Osteocyte (in vitro differentiated cells): Measurements from ENCODE around the gene PAWR. TPM values are rescaled to one million over a fixed set of nuclear protein-coding genes. Genes with fewer than 3 reads are reported as not detected.
"Not testable (repeated sequence)": the region's sequence is repeated elsewhere in the genome, so short reads cannot be mapped to it uniquely, and the experiment has no call there.

ENCODE experiments used
- DNase-seq: peaks from one replicate; pipeline ENCODE4 v3.0.0; 2021; ENCODE audit warnings: mixed read lengths; ENCODE audit not compliant: unreplicated experiment; ENCODE audit errors: extremely low spot score
- H3K27ac Mint-ChIP-seq: one replicate; pipeline ENCODE4 v1.8.0; 2021; ENCODE audit warnings: mild to moderate bottlenecking, mixed read lengths; ENCODE audit not compliant: unreplicated experiment
- H3K27me3 Mint-ChIP-seq: one replicate; pipeline ENCODE4 v1.8.0; 2021; ENCODE audit warnings: mixed read lengths; ENCODE audit not compliant: unreplicated experiment
- H3K36me3 Mint-ChIP-seq: one replicate; pipeline ENCODE4 v1.8.0; 2021; ENCODE audit warnings: mixed read lengths; ENCODE audit not compliant: unreplicated experiment
- H3K4me1 Mint-ChIP-seq: one replicate; pipeline ENCODE4 v1.8.0; 2021; ENCODE audit warnings: mixed read lengths; ENCODE audit not compliant: unreplicated experiment
- H3K4me3 Mint-ChIP-seq: one replicate; pipeline ENCODE4 v1.8.0; 2021; ENCODE audit warnings: mild to moderate bottlenecking, moderate library complexity, mixed read lengths; ENCODE audit not compliant: unreplicated experiment
- H3K9me3 Mint-ChIP-seq: one replicate; pipeline ENCODE4 v1.8.0; 2021; ENCODE audit warnings: mixed read lengths; ENCODE audit not compliant: unreplicated experiment
- CTCF ChIP-seq: fragments of 200-600 bp; sonication (generic); IDR thresholded peaks from 2 replicates; pipeline ENCODE4 v1.5.0; 2021; ENCODE audit warnings: antibody characterized with exemption, mild to moderate bottlenecking, moderate library complexity
- total RNA-seq: library from RNA; stranded (reverse); gene quantifications from 2 replicates; pipeline ENCODE4 v1.2.1, GENCODE V29; 2021

PAWR gene
- total RNA-seq, 1 donor from 2014 or later: 213 TPM

GRCh38 chr12:79650440-79650839 lies 40.3 kb downstream of the PAWR start:
- Mint-ChIP-seq H3K27ac (no peak overlapping the region), H3K4me1 (peaks cover 57% of the 10 kb centered on the region), H3K27me3 (no peaks in the 10 kb centered on the region), H3K9me3 (no peaks in the 10 kb centered on the region), H3K36me3 (peaks cover 15% of the 10 kb centered on the region), H3K4me3 (no peak overlapping the region)
- no peak for DNase-seq
- no peak for TF ChIP-seq CTCF

- Mint-ChIP-seq H3K9me3 (no peaks in the 10 kb centered on the region), H3K27ac (peak overlapping the region; percentile 69), H3K4me1 (peaks cover 60% of the 10 kb centered on the region), H3K4me3 (peak overlapping the region; percentile 7), H3K36me3 (peaks cover 11% of the 10 kb centered on the region), H3K27me3 (no peaks in the 10 kb centered on the region)
- TF ChIP-seq CTCF: no peak
- no peak for DNase-seq
These were observed 41.9 kb downstream of the PAWR start for GRCh38 chr12:79648881-79649280.

GRCh38 chr12:79646843-79647242 lies 43.9 kb downstream of the PAWR start:
- H3K27ac Mint-ChIP-seq, H3K9me3 Mint-ChIP-seq: not testable (repeated sequence)

GRCh38 chr12:79645235-79645630 lies 45.5 kb downstream of the PAWR start:
- DNase-seq: no peak
- H3K4me1 Mint-ChIP-seq: peaks cover 59% of the 10 kb centered on the region
- TF ChIP-seq CTCF: no peak
- no peaks in the 10 kb centered on the region for H3K27me3 Mint-ChIP-seq
- H3K9me3 Mint-ChIP-seq: no peaks in the 10 kb centered on the region
- peaks cover 9% of the 10 kb centered on the region for H3K36me3 Mint-ChIP-seq
- H3K4me3 Mint-ChIP-seq: no peak overlapping the region
- H3K27ac Mint-ChIP-seq: no peak overlapping the region

More at GRCh38 chr12:79646843-79647242, 43.9 kb downstream of the PAWR start:
- H3K27me3 Mint-ChIP-seq, DNase-seq, H3K36me3 Mint-ChIP-seq, H3K4me3 Mint-ChIP-seq: not testable (repeated sequence)
- H3K4me1 Mint-ChIP-seq: peaks cover 65% of the 10 kb centered on the region

- H3K27ac Mint-ChIP-seq: peak overlapping the region; percentile 25
- no peak overlapping the region for H3K4me3 Mint-ChIP-seq
- no peak for DNase-seq
- H3K36me3 Mint-ChIP-seq: peaks cover 9% of the 10 kb centered on the region
- H3K27me3 Mint-ChIP-seq: no peaks in the 10 kb centered on the region
- no peak for TF ChIP-seq CTCF
- no peaks in the 10 kb centered on the region for H3K9me3 Mint-ChIP-seq
- peaks cover 56% of the 10 kb centered on the region for H3K4me1 Mint-ChIP-seq
These were observed 46.2 kb downstream of the PAWR start for GRCh38 chr12:79644274-79645234.
